Measurements from ENCODE around the gene DUOX1.

DUOX1 gene

DNA sequence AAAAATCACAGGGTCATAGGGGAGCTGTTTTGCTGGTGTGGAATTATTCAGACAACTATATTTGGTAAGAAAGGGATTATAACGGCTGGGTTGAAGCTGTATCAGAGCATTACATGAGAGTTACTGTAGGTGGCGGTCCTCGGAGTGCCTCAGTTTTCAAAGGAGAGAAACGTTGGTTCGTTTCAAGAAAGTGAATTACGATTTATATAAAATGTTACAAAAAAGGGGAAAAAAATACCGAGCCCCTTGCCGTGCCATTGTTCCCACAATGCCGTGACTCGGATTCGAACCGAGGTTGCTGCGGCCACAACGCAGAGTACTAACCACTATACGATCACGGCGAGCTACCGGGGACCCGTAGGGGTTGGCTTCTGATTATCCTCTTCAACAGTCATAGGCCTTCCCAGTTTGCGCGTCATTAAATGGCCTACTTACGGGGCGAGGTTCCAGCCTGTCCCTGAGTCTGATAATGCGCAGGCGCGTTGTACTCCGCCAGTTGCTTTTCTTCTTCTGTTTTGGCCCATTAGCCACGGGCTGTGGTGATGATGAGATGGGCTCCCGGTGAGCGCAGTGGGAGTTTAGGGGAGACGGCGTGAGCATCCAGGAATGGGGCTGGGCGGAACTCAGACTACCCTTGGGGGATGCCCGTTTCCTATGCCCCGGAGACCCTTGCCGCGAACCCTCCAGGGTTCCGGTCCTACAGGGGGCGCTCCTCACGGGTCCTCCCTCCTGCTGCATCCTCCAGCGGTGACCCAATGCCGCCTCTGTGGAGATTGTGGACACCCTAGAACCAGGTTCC is 68.7 kb downstream of the DUOX1 start:
- DNase-seq: peak; percentile 92 to 96

DNA sequence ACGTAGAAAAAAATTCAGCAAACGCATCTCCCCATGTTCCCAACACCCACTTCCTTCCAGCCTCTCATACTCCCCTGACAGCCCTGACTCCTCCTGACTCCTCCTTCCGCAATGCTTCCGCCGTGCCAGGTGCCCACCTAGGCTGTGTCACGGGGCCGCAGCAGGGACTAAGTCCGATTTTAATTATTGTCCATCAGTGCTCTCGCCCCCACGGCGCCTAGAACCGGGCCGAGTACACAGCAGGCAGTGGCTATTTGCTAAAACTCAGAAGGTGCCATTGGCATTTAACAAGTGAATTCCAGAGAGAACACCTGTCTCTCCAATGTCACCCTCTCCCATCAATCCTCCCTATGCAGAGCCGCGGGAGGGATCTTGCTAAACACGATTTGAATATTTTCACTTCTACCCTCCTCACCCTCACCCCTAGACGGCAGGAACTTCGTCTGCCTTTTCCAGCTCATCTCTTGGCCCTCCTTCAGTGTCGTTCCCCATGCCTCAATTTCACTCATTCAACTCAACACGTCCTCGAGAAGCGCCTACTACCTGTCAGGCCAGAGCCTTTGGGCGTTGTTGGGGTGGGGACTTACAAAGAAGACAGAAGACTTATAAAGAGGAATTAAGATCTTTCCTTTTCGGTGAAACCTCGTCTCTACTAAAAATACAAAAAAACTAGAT is 69.5 kb downstream of the DUOX1 start:
- peak; percentile 31 to 64 for DNase-seq

- DNase-seq: peak; percentile 94 to 99
Observed at GRCh38 chr15:45200001-45200798, 70.4 kb downstream of the DUOX1 start.

GRCh38 chr15:45200799-45201556 is 71.2 kb downstream of the DUOX1 start:
- DNase-seq: peak; percentile 83 to 86

DNA sequence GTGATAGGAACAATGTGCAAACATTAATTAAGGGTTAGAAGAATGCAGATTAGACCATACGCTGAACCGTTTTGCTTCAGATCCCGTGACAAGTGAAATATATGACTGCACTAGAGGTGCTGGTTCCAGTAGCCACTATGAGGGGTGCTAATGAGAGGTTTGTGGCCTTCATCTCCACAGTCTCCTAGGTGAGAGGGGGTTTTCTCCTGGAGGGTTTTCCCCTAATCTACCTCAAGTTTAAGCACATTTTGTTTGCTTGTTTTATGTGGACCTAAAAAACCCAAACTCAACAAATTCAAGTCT is 71.7 kb downstream of the DUOX1 start:
- DNase-seq: no peak

DNA sequence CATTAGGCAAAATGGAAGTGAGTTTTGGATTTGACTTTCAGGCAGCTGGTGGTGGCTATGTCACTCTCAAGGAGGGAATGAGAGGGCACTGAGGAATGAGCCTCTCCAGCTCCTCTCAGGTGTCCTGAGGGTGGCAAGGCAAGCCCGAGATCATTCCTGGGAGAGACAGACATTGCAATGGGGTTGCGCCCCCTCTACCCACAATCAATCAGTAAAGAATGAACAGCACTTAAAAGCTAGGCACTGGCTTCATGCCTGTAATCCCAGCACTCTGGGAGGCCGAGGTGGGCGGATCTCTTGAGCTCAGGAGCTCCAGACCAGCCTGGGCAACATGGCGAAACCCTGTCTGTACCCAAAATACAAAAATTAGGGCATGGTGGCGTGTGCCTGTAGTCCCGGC is 72.1 kb downstream of the DUOX1 start:
- no peak for DNase-seq

- no peak for DNase-seq
Observed at GRCh38 chr15:45203182-45203581, 73.4 kb downstream of the DUOX1 start.

- peak; percentile 36 to 53 for DNase-seq
Observed at GRCh38 chr15:45205192-45205591, 75.4 kb downstream of the DUOX1 start.

DNA sequence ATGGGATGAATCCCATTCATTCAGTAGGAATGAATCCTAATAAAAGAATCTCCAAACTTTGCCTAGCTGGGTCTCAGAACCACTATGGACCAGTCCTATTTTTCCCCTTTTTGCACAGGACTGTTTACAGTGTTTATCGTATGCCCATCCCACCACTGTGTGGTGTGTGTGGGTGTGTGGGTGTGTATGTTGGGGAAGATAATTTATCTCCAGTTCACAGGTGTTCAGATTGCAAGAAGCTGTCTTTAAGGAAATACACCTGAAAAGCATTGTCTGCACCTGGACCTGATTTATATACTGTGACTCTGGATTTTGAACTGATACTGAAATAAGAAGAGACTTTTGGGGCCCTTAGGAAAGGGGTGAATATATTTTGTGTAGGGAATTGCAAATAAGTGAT is 82.7 kb downstream of the DUOX1 start:
- no peak for DNase-seq
